OCI-LY3 (cell line): ENCODE data around the gene NEDD4.
A peak's percentile ranks its signal among the peaks of the same experiment; 100 is the strongest.
"Not testable (repeated sequence)": the region's sequence is repeated elsewhere in the genome, so short reads cannot be mapped to it uniquely, and the experiment has no call there.

ENCODE experiments used
- H2AFZ ChIP-seq: fragments of 200-600, 300-600 bp; shearing (Covaris generic); 2 replicates; pipeline ENCODE4 v1.6.0; 2014; ENCODE audit warnings: antibody characterized with exemption, low read depth, low read length
- H3K27ac ChIP-seq: fragments of 200-600, 300-600 bp; sonication (generic); 2 replicates; pipeline ENCODE4 v1.5.1; 2014; ENCODE audit warnings: mild to moderate bottlenecking, low read length, moderate library complexity, mixed read lengths
- H3K27me3 ChIP-seq: fragments of 200-600, 300-600 bp; sonication (generic); 2 replicates; pipeline ENCODE4 v1.6.1; 2014; ENCODE audit warnings: low read depth, low read length, mixed read lengths
- H3K36me3 ChIP-seq: fragments of 200-600, 300-600 bp; sonication (generic); replicated peaks from 2 replicates; pipeline ENCODE3; 2014; ENCODE audit warnings: low read depth, low read length, mixed read lengths
- H3K4me1 ChIP-seq: fragments of 300-600, 200-600 bp; sonication (generic); 2 replicates; pipeline ENCODE4 v1.6.1; 2014; ENCODE audit warnings: low read length, mixed read lengths
- H3K4me2 ChIP-seq: fragments of 200-600, 300-600 bp; sonication (generic); 2 replicates; pipeline ENCODE4 v1.6.1; 2014; ENCODE audit warnings: low read length, mixed read lengths
- H3K4me3 ChIP-seq: fragments of 300-600, 200-600 bp; sonication (generic); 2 replicates; pipeline ENCODE4 v1.5.1; 2014; ENCODE audit warnings: antibody characterized with exemption, mild to moderate bottlenecking, low read length, moderate library complexity
- H3K79me2 ChIP-seq: fragments of 300-600, 200-600 bp; shearing (Covaris generic); 2 replicates; pipeline ENCODE4 v1.6.1; 2014; ENCODE audit warnings: mild to moderate bottlenecking, low read length, mixed read lengths
- H3K9ac ChIP-seq: fragments of 300-600, 200-600 bp; shearing (Covaris generic); 2 replicates; pipeline ENCODE4 v1.6.0; 2014; ENCODE audit warnings: mild to moderate bottlenecking, low read length, moderate library complexity
- H3K9me3 ChIP-seq: fragments of 200-600, 300-600 bp; shearing (Covaris generic); 2 replicates; pipeline ENCODE4 v1.6.1; 2014; ENCODE audit warnings: low read length, mixed read lengths; ENCODE audit not compliant: insufficient read depth
- H4K20me1 ChIP-seq: fragments of 200-600, 300-600 bp; sonication (generic); 2 replicates; pipeline ENCODE4 v1.6.1; 2016; ENCODE audit warnings: low read length, mixed read lengths; ENCODE audit not compliant: insufficient read depth
- CTCF ChIP-seq: fragments of 200-600, 300-600 bp; sonication (generic); IDR thresholded peaks from 2 replicates; pipeline ENCODE4 v1.5.1; 2014; ENCODE audit warnings: antibody characterized with exemption, low read length, low read depth
- EZH2phosphoT487 ChIP-seq: fragments of 200-600 bp; shearing (Covaris generic); IDR thresholded peaks from 2 replicates; pipeline ENCODE4 v1.6.1; 2018; ENCODE audit warnings: antibody characterized with exemption, mixed run types, low read depth

Gene NEDD4

DNA sequence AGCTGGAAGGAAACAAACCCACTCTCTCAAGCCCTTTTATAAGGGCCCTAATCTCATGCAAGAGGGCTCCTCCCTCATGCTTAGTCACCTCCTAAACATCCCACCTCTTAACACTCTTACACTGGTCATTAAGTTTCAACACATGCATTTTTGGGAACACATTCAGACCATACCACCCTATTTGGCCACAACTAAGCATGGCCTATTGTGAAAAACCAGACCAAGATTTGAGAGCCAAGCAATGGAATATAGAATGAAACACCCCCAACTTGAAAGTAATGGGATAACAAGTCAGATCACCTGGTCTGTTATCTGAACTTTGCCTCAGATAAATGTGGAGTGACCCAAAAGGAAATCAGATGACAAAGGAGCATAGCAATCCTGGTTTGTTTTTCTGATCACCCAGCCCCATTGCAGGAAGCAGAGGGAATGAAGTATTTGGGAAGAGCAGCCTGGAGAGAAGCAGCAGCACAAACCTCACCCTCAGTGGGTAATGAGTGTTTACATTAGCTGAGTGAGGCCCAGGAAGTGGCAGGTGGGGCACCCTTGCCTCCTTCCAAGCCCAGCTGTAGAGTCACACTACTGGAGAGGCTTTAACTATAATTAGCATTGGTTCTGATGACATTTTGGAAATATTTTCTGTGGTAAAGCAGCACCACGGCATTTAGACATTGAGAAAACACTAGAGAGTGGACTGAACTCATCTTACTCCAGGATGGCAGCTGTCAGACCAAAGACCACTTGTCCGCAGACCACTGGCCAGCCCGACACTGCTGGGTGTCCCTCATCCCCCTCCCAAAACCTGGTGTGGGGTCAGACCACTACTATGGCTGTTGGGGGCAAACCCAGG is 201.6 kb downstream of the NEDD4 start:
- H3K36me3 ChIP-seq, result no peaks in the 10 kb centered on the region
- H3K79me2 ChIP-seq, result no peaks in the 10 kb centered on the region
- H3K27me3 ChIP-seq, result no peaks in the 10 kb centered on the region
- TF ChIP-seq EZH2phosphoT487, result no peak
- TF ChIP-seq CTCF, result no peak
- H3K9ac ChIP-seq, result no peak overlapping the region
- no peaks in the 10 kb centered on the region for H3K4me1 ChIP-seq
- H2AFZ ChIP-seq, result no peak overlapping the region
- H3K4me3 ChIP-seq, result no peak overlapping the region
- H3K27ac ChIP-seq, result no peak overlapping the region
- H3K9me3 ChIP-seq, result peaks cover 6% of the 10 kb centered on the region; the same call in 1 of the 2 replicates
- H4K20me1 ChIP-seq, result no peaks in the 10 kb centered on the region
- no peak overlapping the region for H3K4me2 ChIP-seq

- Histone ChIP-seq H3K27me3 (no peaks in the 10 kb centered on the region), H3K4me2 (no peak overlapping the region), H3K27ac (no peak overlapping the region), H3K4me3 (no peak overlapping the region), H3K36me3 (no peaks in the 10 kb centered on the region), H2AFZ (no peak overlapping the region), H4K20me1 (no peaks in the 10 kb centered on the region), H3K79me2 (no peaks in the 10 kb centered on the region), H3K9me3 (no peaks in the 10 kb centered on the region), H3K9ac (no peak overlapping the region), H3K4me1 (no peaks in the 10 kb centered on the region)
- TF ChIP-seq CTCF (peak; percentile 70), EZH2phosphoT487 (no peak)
Measured at GRCh38 chr15:55789066-55789660, 204.2 kb downstream of the NEDD4 start.

- Histone ChIP-seq H3K4me1 (no peaks in the 10 kb centered on the region), H3K27ac (no peak overlapping the region), H3K9me3 (no peaks in the 10 kb centered on the region), H2AFZ (no peak overlapping the region), H3K9ac (no peak overlapping the region), H4K20me1 (no peaks in the 10 kb centered on the region), H3K79me2 (no peaks in the 10 kb centered on the region), H3K36me3 (no peaks in the 10 kb centered on the region), H3K4me2 (no peak overlapping the region), H3K27me3 (no peaks in the 10 kb centered on the region), H3K4me3 (no peak overlapping the region)
- TF ChIP-seq EZH2phosphoT487 (no peak), CTCF (no peak)
Measured at GRCh38 chr15:55786341-55786740, 207.1 kb downstream of the NEDD4 start.

GRCh38 chr15:55785593-55785992 is 207.8 kb downstream of the NEDD4 start:
- not testable (repeated sequence) for H3K9ac ChIP-seq, H3K4me2 ChIP-seq, H4K20me1 ChIP-seq, H2AFZ ChIP-seq, H3K27me3 ChIP-seq, H3K36me3 ChIP-seq, H3K27ac ChIP-seq, H3K9me3 ChIP-seq, H3K79me2 ChIP-seq, H3K4me1 ChIP-seq, H3K4me3 ChIP-seq
